ENCODE data around the gene GRK5.

GRK5 gene

DNA sequence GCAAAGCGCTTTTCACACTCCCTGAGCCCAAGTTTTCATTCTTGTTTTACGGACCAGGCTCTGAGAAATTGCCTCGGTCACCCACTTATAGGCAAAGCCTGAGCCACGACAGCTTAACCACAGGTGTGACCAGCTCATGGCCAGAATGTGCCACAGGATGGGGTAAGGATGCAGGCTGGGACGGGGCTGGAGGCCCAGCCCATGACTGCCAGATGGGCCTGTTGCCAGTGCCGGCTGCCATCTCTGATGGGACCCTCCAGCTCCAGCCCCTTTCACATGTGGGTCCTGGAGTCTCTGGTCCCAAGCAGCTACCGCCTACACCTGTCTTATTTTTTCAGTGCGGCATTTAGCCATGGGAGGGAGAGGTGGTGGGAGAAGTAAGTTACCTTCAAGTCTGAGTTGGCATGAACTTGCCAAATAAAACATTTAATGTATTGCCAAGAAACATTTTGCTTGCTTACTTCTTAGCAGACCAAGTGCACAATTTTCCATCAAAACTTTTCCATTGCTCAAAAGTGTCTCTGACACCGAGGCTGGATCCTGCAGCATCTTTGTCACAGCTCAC, 142.6 kb downstream of the GRK5 start:
- H2AFZ ChIP-seq (ENCODE audit: low read length): no peak overlapping the region
- TF ChIP-seq, protein P1, sequence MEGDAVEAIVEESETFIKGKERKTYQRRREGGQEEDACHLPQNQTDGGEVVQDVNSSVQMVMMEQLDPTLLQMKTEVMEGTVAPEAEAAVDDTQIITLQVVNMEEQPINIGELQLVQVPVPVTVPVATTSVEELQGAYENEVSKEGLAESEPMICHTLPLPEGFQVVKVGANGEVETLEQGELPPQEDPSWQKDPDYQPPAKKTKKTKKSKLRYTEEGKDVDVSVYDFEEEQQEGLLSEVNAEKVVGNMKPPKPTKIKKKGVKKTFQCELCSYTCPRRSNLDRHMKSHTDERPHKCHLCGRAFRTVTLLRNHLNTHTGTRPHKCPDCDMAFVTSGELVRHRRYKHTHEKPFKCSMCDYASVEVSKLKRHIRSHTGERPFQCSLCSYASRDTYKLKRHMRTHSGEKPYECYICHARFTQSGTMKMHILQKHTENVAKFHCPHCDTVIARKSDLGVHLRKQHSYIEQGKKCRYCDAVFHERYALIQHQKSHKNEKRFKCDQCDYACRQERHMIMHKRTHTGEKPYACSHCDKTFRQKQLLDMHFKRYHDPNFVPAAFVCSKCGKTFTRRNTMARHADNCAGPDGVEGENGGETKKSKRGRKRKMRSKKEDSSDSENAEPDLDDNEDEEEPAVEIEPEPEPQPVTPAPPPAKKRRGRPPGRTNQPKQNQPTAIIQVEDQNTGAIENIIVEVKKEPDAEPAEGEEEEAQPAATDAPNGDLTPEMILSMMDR (conservative IDR thresholded peaks at IDR 0.05; ENCODE audit: low read length): no peak
- H3K9me3 ChIP-seq (ENCODE audit: insufficient read depth, low read depth, low read length): peaks cover 10% of the 10 kb centered on the region; the same call in 1 of the 2 replicates
- no peak overlapping the region for H3K4me2 ChIP-seq (ENCODE audit: low read depth, low read length, poor library complexity, severe bottlenecking)
- H3K27me3 ChIP-seq (ENCODE audit: insufficient read depth, low read length, poor library complexity, severe bottlenecking): no peaks in the 10 kb centered on the region
- no peak overlapping the region for H3K9ac ChIP-seq (ENCODE audit: low read depth, low read length, poor library complexity, severe bottlenecking)
- no peaks in the 10 kb centered on the region for H3K9me2 ChIP-seq (replicated peaks; ENCODE audit: low read depth, low read length)
- H3K4me1 ChIP-seq (ENCODE audit: insufficient read depth, low read length, poor library complexity, severe bottlenecking): no peaks in the 10 kb centered on the region
- no peaks in the 10 kb centered on the region for H3K79me2 ChIP-seq (ENCODE audit: insufficient read depth, low read length)
- no peak overlapping the region for H3K4me3 ChIP-seq (ENCODE audit: low read length, poor library complexity, severe bottlenecking)
- H4K20me1 ChIP-seq (ENCODE audit: insufficient read depth, low read length, poor library complexity, severe bottlenecking): no peaks in the 10 kb centered on the region
- H3K36me3 ChIP-seq (ENCODE audit: insufficient read depth, low read length): peaks cover 19% of the 10 kb centered on the region; the same call in 1 of the 2 replicates
- no peaks in the 10 kb centered on the region for H3F3A ChIP-seq (ENCODE audit: low read depth)

DNA sequence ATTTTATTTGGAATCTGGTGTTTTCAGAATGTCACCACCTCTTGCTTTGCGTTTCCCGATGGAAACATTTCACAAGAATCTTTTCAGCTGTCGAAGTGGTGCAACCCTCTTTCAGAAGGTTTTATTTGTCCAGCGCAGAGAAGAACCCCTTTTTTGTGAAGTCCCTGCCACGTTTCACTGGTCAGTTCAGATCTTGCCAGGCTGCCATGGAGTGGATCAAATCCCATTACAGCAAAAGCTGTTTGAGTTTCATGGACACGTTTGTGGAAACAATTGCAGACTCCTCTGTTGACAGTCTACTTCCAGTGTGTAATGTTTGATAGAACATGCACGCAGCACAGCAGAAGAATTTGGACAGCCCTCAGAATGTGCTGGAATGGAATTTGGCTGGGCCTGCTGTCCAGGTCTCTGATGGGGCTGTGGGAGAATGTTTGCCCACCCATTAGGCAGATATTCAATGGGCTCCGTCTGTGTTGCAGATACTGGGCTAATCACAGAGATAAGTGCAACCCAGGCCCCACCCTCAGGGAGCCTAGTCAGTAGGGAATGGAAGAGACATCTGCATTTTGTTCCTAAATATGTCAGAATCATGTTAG, 143.2 kb downstream of the GRK5 start:
- Histone ChIP-seq H3K79me2 (ENCODE audit: insufficient read depth, low read length) (no peaks in the 10 kb centered on the region), H3K9me3 (ENCODE audit: insufficient read depth, low read depth, low read length) (peaks cover 11% of the 10 kb centered on the region; the same call in 1 of the 2 replicates)

GRCh38 chr10:119351189-119351588, 143.8 kb downstream of the GRK5 start:
- H3K9me2 ChIP-seq (replicated peaks; ENCODE audit: low read depth, low read length): no peaks in the 10 kb centered on the region
- H3K9me3 ChIP-seq (ENCODE audit: insufficient read depth, low read depth, low read length): peaks cover 16% of the 10 kb centered on the region
- no peaks in the 10 kb centered on the region for H3F3A ChIP-seq (ENCODE audit: low read depth)
- no peak overlapping the region for H2AFZ ChIP-seq (ENCODE audit: low read length)
- no peak for TF ChIP-seq EZH2phosphoT487 (IDR thresholded peaks at IDR 0.05; ENCODE audit: borderline replicate concordance)
- TF ChIP-seq, protein P1 (conservative IDR thresholded peaks at IDR 0.05; ENCODE audit: low read length): no peak
- H3K4me3 ChIP-seq (ENCODE audit: low read length, poor library complexity, severe bottlenecking): no peak overlapping the region
- no peaks in the 10 kb centered on the region for H3K27me3 ChIP-seq (ENCODE audit: insufficient read depth, low read length, poor library complexity, severe bottlenecking)
- peaks cover 19% of the 10 kb centered on the region; the same call in 1 of the 2 replicates for H3K36me3 ChIP-seq (ENCODE audit: insufficient read depth, low read length)
- H3K4me2 ChIP-seq (ENCODE audit: low read depth, low read length, poor library complexity, severe bottlenecking): no peak overlapping the region
- no peak overlapping the region for H3K9ac ChIP-seq (ENCODE audit: low read depth, low read length, poor library complexity, severe bottlenecking)
- H4K20me1 ChIP-seq (ENCODE audit: insufficient read depth, low read length, poor library complexity, severe bottlenecking): no peaks in the 10 kb centered on the region
- H3K4me1 ChIP-seq (ENCODE audit: insufficient read depth, low read length, poor library complexity, severe bottlenecking): no peaks in the 10 kb centered on the region
- no peaks in the 10 kb centered on the region for H3K79me2 ChIP-seq (ENCODE audit: insufficient read depth, low read length)

More for the DNA sequence above, 143.2 kb downstream of the GRK5 start:
- no peaks in the 10 kb centered on the region for H3K27me3 ChIP-seq (ENCODE audit: insufficient read depth, low read length, poor library complexity, severe bottlenecking)
- H4K20me1 ChIP-seq (ENCODE audit: insufficient read depth, low read length, poor library complexity, severe bottlenecking): no peaks in the 10 kb centered on the region
- H2AFZ ChIP-seq (ENCODE audit: low read length): no peak overlapping the region
- TF ChIP-seq, protein P1 (conservative IDR thresholded peaks at IDR 0.05; ENCODE audit: low read length): no peak
- TF ChIP-seq EZH2phosphoT487 (IDR thresholded peaks at IDR 0.05; ENCODE audit: borderline replicate concordance): no peak
- no peak overlapping the region for H3K4me2 ChIP-seq (ENCODE audit: low read depth, low read length, poor library complexity, severe bottlenecking)
- H3K9ac ChIP-seq (ENCODE audit: low read depth, low read length, poor library complexity, severe bottlenecking): no peak overlapping the region
- no peak overlapping the region for H3K4me3 ChIP-seq (ENCODE audit: low read length, poor library complexity, severe bottlenecking)
- H3K4me1 ChIP-seq (ENCODE audit: insufficient read depth, low read length, poor library complexity, severe bottlenecking): no peaks in the 10 kb centered on the region
- H3F3A ChIP-seq (ENCODE audit: low read depth): no peaks in the 10 kb centered on the region
- H3K9me2 ChIP-seq (replicated peaks; ENCODE audit: low read depth, low read length): no peaks in the 10 kb centered on the region
- H3K36me3 ChIP-seq (ENCODE audit: insufficient read depth, low read length): peaks cover 19% of the 10 kb centered on the region; the same call in 1 of the 2 replicates

Data from Loucy (cell line).